Stimulated activated CD8-positive, alpha-beta memory T cell treated with anti-CD3 and anti-CD28 coated beads, Interleukin-7, amount 100 ng/mL, for 48 hours (primary cell): Measurements from ENCODE around the gene NEUROD6.

Experiments used
- DNase-seq, 2 donors: peaks; one replicate each; pipeline ENCODE4 v3.0.0-alpha.2; 2020; ENCODE audit warnings: low read depth in 1 of 2; ENCODE audit errors: extremely low read depth in 1 of 2

The NEUROD6 gene

DNA sequence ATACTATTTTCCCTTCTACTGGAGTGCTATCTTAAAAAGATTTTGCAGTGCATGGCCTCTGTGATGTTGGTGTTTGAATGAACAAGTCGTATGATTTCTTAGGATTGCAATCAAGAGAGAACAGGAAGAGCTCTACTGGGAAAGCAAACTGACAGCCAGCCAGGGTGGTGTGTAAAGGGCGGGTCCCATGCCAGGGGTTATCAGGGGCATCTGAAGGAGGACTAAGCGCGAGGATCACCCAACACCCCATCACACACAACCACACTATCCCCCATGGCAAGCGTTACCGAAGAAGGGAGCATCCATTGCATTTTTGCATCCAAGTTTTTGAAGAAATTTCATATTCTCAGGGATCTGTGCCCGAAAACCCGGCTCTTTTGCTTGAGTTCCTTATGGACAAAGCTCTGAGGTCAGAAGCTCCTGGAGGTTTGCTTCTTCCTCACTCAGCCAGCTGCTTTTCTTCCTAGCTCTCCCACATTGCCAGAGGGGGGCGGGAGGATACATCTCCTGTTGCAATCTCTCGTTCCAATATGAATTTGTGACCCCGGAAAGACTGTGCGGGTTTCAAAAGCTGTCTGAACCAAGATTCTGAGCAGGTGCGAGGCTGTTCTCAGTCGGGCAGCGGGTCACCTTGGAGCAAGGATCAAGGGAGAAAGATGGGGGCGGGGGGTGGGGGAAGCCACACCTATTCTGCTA, 5.2 kb downstream of the NEUROD6 start:
- no peak for DNase-seq

DNA sequence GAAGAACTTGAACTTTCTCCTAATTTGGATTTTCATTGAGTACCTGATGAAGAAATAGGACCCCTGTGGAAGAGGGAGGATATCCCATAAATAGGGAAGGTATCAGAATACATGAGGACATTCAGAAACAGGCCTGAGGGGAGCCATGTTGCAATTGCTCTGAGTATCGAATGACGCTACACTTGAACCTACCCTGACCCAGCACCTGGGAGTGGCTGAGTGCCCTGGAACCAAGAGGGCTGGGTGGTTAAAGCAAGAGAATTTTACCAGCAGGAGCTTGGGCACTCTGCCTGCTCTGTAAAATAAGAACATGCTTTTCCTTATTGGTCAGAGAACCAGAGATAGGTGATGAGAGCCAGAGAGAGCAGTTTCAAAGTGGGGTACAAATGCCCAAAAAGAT, 7.2 kb downstream of the NEUROD6 start:
- DNase-seq = no peak

DNA sequence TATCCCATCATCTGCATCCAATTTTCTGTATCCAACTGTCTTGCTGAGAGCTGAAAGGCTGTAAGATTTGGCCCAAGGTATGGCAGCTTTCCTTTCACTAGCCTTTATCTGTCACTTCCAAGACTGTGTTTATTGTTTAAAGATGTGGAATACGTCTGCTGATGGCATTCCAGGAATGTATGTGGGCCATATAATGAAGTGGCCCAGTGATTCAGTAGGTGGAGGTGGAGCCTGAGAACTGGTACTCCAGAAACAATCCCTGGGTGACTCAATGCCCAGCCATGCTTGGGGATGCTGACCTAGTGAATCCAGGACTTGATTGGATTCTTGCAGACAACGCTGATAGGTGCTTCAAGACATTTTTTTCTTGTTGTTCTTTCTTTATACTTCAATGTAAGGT, 13.5 kb downstream of the NEUROD6 start:
- no peak for DNase-seq

- no peak for DNase-seq
Observed at GRCh38 chr7:31326416-31326815, 14.1 kb downstream of the NEUROD6 start.

DNA sequence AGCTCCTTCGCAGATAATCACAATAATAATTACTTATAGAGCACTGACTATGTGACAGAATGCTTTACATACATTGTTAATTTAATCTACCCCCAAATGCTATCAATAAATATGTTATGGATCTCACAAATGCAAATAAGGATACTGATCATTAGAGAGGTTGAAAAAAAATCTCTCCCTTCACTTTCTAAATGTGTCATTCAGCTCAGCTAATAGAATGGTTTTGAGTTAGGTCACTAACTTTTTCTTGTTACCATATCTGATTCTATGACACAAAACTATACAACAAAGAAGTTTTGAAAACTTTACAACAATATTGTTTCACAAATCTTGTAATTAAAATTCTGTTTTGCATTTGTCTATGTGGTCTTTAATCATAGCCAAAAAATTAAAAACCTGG, 17.4 kb downstream of the NEUROD6 start:
- DNase-seq = no peak

GRCh38 chr7:31320675-31321074, 19.9 kb downstream of the NEUROD6 start:
- no peak for DNase-seq

- no peak for DNase-seq
Observed at GRCh38 chr7:31318313-31318712, 22.2 kb downstream of the NEUROD6 start.

DNA sequence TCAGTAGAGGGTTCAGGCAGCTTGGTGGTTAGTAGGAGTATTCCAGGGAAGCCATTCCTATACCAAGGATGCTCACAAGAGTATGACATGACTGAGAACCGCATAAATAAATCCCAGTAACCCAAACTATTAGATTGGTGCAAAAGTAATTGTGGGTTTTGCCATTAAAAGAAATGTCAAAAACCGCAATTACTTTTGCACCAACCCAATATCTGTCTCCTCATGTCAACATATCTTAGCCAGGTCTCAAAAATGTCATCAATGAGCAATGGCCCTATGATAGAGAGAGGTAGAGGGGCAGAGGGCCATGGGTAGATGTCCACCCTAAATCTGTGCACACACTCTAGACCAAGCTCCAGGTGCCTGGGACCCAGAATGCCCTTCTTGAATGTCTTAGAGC, 23.6 kb downstream of the NEUROD6 start:
- DNase-seq = no peak

- no peak for DNase-seq
Observed at GRCh38 chr7:31315758-31316157, 24.8 kb downstream of the NEUROD6 start.

DNA sequence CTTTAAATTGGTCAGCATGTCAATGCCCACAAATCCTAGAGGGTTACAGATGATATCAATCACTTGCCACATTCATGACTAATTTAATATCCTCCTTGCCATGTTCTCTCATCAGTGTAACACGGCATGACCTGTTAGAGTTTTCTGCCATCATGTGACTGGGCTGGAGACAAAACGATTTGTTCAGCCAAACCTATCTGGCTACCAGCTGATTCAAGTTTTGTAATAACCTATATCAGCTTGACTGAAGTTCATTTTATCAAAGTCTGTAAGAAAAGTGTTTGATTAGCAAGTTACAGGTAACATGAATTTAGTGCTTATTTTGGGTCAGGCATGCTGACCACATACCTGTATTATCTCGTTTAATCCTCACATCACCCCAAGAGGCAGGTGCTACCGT, 25.7 kb downstream of the NEUROD6 start:
- DNase-seq = no peak

- no peak for DNase-seq
Observed at GRCh38 chr7:31312889-31313288, 27.6 kb downstream of the NEUROD6 start.

- DNase-seq = no peak
Observed at GRCh38 chr7:31311552-31311951, 29.0 kb downstream of the NEUROD6 start.

DNA sequence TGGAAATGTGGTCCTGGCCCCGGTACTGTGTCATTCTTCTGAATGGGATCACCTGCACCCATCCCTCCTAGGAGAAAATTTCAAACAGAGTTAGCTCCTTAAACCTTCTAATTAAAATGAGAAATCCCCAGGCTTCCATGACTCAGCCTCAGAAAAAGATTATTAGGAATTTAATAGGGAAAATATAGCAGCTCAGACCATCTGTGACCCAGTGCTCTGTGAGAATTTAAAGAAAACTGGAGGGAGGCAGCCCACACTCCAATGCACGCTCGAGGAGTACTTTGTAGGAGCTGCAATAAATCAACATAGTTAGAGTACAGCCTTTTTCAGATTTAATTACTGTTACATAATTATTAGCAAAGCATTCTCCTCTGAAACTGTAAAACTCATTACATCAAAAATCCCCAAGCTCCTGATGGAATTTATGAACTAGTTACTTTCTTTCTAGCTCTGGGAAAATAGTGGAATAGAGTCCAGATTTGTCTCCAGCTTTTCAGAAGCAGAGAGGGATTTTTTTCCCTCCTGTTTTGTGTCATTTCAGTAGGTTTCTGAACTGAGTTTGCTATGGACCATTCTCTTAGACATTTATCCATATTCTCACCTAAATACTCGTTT, 30.1 kb downstream of the NEUROD6 start:
- no peak for DNase-seq

DNA sequence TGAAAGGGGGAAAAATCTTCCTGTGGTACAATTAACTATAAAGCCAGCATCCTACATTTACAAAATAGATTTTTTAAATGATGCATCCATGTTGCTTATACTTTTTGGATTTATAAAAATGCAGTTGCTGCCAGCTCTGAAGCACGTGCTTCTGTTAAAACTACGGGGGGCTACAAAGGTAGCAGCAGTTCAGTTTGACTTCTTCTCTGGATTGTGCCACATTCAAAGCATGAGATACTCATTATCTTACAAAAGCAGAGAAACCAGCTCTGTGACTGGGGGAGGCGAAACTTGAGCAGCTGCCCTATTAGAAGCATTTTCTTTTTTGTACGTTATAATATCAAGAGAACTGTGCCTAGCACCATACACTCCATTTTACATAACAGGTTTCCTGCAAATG, 31.1 kb downstream of the NEUROD6 start:
- no peak for DNase-seq

DNA sequence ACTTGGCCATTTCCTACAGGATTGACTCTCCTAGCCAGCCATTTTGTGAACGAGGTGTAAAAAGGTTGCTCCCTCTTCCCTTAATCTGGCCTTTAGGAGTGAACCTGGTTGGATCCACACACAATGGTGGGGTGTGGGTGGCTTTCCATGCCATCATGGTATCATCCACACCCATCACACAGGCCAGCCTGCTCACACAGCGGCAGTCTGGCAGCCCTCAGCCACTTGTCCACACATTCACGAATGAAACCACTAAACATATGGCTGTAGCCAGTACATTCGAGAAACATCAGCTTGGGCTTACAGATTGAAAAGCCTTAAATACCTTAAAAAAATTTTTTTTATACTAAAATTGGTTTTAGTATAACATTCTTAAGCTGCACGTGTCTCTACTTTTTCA, 31.9 kb downstream of the NEUROD6 start:
- DNase-seq = no peak

GRCh38 chr7:31307972-31308371, 32.6 kb downstream of the NEUROD6 start:
- DNase-seq = no peak

DNA sequence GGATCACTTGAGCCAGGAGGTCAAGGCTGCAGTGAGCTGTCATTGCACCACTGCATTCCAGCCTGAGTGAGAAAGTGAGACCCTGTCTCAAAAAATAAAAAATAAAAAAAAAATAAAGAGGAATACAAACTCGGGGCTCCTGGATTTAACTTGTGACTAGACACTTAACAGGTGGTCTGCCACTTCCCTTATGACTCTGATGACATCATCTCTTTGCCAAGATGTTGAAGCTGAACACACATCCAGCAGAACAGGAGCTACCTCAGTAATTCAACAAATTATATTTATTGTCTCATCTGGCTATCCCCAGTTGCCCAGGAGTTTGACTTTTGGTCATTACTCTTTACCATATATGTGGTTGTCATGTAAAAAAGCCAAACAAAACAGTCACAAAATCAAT, 35.3 kb downstream of the NEUROD6 start:
- no peak for DNase-seq

DNA sequence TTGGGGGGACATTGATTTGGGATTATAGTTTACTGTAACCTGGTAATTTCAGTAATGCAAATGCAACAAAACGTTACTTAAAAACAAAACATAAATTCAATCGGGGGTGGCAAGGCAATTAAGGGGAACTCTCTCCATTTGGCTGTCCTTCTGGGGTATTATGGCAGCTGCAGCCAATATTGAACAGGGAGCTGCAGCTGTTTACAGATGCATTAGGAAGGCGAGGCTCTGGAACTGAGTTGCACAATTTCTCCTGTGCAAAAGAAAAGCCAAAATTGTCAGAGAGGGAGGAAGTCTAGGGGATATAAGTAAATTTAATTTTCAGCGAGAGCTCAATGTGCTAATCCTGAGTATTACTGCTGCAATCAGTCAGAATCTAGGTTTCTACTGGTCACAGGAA, 36.1 kb downstream of the NEUROD6 start:
- DNase-seq = no peak

DNA sequence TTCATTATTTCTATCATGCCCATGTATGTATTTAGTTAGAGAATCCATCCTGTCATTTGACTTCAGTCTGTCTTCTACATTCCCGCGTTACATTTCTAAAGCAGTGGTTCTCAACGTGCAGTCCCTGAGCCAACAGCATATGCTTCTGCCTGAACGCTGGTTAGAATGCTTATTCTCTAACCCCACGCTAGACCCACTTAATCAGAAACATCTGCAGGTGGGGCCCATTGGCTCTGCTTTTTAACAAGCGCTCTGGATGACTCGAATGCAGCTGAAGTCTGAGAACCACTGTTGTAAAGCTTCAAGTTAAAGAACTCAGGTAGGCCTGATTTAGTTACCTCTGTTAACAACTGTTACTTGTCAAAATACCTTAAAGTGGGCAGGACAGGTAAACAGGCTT, 38.2 kb downstream of the NEUROD6 start:
- DNase-seq = no peak

DNA sequence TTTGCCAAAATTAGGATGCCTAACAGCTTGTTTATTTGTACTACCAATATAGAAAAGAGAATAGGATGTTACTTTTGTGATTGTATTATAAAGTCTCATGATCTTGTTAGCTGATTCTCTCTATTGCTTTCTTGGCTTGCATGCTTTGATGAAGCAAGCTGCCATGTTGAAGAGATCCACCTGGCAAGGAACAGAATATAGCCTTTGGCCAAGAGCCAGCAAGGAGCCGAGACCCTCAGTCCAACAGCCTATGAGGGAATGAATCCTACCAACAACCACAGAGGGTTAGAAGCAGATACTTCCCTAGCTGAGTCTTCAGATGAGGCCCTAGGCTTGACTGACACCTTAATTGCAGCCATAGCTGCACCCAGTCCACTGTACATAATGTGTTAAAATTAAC, 41.2 kb downstream of the NEUROD6 start:
- DNase-seq = no peak

DNA sequence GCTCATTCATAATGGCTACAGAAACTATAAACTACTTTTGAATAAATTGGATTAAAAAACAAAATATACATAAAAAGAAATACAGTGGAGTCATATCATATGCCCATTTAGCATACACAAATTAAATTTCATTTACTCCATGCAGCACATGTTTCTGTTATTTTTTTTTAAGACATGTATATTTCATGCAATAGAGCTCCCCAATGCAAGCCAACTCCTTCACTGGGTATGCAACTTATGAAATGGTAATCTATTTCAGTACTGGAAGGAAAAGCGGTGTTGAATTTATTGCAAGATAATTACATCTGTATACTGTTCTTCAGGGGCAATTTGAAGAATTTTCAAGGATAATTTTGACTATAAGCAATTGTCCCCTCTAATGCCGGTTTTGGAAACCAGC, 49.9 kb downstream of the NEUROD6 start:
- DNase-seq = no peak
